ENCODE data around the gene TRIM10.

TRIM10 gene

GRCh38 chr6:30200551-30201281, 39.7 kb upstream of the TRIM10 start:
- no peak for DNase-seq (ENCODE audit: low read depth)
- no peak overlapping the region for H3K4me3 ChIP-seq (ENCODE audit: low read length)
- TF ChIP-seq, protein P1, sequence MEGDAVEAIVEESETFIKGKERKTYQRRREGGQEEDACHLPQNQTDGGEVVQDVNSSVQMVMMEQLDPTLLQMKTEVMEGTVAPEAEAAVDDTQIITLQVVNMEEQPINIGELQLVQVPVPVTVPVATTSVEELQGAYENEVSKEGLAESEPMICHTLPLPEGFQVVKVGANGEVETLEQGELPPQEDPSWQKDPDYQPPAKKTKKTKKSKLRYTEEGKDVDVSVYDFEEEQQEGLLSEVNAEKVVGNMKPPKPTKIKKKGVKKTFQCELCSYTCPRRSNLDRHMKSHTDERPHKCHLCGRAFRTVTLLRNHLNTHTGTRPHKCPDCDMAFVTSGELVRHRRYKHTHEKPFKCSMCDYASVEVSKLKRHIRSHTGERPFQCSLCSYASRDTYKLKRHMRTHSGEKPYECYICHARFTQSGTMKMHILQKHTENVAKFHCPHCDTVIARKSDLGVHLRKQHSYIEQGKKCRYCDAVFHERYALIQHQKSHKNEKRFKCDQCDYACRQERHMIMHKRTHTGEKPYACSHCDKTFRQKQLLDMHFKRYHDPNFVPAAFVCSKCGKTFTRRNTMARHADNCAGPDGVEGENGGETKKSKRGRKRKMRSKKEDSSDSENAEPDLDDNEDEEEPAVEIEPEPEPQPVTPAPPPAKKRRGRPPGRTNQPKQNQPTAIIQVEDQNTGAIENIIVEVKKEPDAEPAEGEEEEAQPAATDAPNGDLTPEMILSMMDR (IDR thresholded peaks at IDR 0.05; ENCODE audit: insufficient read depth, low read depth, low read length, missing control alignments) = no peak

DNA sequence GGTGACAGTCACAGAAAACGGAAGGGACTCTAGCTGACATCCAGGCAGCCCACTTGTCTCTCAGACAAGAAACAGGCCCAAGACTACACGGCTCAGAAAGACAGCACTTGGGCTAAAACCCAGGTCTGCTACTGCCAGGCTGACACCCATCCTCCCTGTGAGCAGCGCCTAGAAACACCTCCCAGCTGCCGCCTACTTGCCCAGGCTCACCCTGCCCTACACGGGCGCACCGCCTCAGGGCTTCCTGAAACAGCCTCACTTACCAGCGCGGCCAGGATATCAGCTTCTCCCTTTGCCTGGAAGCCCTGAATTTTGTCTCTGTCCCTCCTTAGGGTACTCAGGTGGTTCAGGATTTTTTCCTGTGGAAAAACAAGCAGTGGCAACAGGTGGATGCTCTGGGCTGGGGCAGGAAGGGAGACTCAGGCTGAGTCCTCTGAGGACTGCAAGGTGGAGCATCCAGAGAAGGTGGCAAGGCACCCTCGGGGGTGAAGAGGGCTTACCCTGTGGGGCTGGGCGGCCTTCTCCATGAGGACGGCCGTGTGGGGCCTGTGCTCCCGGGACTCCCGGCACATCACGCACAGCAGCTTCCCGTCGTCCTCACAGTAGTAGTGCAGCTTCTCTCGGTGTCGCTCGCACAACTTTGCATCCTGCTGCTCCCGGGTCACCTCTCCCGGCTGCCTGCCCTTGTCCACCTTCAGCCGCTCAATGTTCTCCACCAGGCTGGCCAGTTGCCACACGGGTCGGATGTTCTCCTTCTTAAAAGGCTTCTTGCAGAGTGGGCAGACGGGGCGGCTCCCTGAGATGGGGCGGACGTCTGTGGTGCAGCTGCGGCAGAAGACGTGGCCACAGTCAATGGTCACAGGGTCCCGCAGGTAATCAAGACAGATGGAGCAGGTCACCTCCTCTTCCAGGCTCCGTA, 37.4 kb upstream of the TRIM10 start:
- no peak for DNase-seq (ENCODE audit: low read depth)
- TF ChIP-seq, protein P1 (IDR thresholded peaks at IDR 0.05; ENCODE audit: insufficient read depth, low read depth, low read length, missing control alignments) = no peak
- H3K4me3 ChIP-seq (ENCODE audit: low read length) = no peak overlapping the region

DNA sequence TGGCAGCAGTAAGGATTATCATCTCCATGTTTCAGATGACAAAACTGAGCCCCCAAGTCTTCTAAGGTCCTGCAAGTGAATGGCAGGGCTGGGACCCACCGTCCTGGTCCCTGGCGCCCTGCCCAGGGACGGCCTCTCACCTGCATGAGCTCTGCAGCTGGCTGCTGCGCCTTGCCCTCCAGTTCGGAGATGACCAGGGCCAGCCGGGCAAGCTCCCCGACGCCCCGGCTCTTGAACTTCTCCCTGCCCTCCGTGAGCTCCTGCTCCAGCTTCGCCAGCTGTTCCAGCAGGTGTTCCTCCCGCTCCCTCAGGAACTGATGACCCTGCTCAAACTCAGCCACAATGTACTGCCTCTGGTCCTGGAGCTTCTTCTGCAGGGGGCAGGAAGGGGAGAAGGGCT, 35.4 kb upstream of the TRIM10 start:
- TF ChIP-seq, protein P1 (IDR thresholded peaks at IDR 0.05; ENCODE audit: insufficient read depth, low read depth, low read length, missing control alignments) = no peak
- no peak for DNase-seq (ENCODE audit: low read depth)

DNA sequence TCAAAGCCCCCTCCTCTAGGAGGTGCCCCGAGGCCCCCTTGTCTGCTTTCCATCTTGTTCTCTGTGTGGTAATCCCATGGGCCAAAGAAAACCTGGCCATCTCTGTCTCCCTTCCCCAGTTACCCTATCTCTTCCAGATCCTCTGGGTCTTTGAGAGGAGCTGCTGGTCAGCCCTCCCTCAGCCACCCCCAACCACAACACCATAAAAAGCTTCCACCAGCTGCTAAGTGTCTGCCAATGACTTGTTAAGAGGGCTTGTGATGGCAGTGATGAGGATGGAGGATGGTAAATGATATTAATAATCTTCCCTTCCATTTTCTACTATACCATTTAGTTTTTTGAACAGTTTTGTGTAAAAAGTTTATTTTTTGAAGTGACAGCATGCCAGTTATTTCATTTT, 34.9 kb upstream of the TRIM10 start:
- no peak overlapping the region for H3K4me3 ChIP-seq (ENCODE audit: low read length)
- TF ChIP-seq, protein P1 (IDR thresholded peaks at IDR 0.05; ENCODE audit: insufficient read depth, low read depth, low read length, missing control alignments) = no peak
- no peak for DNase-seq (ENCODE audit: low read depth)

More for the DNA sequence above, 35.4 kb upstream of the TRIM10 start:
- no peak overlapping the region for H3K4me3 ChIP-seq (ENCODE audit: low read length)

- H3K4me3 ChIP-seq (ENCODE audit: low read length) = no peak overlapping the region
- DNase-seq (ENCODE audit: low read depth) = no peak
- TF ChIP-seq, protein P1 (IDR thresholded peaks at IDR 0.05; ENCODE audit: insufficient read depth, low read depth, low read length, missing control alignments) = no peak
Observed at GRCh38 chr6:30194797-30195690, 34.0 kb upstream of the TRIM10 start.

DNA sequence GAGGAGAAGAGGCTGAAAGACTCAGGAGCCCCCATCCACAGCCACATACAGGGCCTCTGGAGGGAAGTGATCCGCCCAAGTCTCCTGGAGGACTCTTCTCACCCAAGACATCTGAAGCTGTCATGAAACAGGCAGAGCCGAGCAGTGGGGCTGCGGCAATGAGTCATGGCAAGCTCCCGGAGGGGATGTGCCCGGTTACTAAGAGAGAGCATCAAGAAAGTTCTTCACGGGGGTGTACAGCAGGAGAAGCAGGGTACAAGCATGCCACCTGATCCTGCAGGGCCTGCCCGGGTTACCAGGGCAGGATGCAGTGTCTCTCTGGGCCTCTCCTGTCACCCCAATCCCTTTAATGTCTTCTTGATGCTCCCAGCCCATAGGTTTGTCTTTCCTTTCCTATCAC, 31.1 kb upstream of the TRIM10 start:
- no peak overlapping the region for H3K4me3 ChIP-seq (ENCODE audit: low read length)
- TF ChIP-seq, protein P1 (IDR thresholded peaks at IDR 0.05; ENCODE audit: insufficient read depth, low read depth, low read length, missing control alignments) = no peak
- DNase-seq (ENCODE audit: low read depth) = no peak
